Measurements from ENCODE around the gene MAML2. TPM values are rescaled to one million over a fixed set of nuclear protein-coding genes. Genes with fewer than 3 reads are reported as not detected.

The MAML2 gene
- total and polyA plus RNA-seq, 2 donors = 7.9 to 9.8 TPM

GRCh38 chr11:96008161-96008720 lies 334.8 kb downstream of the MAML2 start:
- 79% methylated on average over 3 of the region's 3 CpGs for WGBS
- H3K27ac ChIP-seq (ENCODE audit: low read depth in 1 of 2, low read length in 1 of 2) = no peak overlapping the region
- H3K4me1 ChIP-seq (ENCODE audit: control insufficient read depth in 2 of 2, insufficient read depth in 2 of 2, low read length in 2 of 2) = peaks cover under 1 to 6% of the 10 kb centered on the region in 2 donors
- H3K27me3 ChIP-seq (ENCODE audit: control insufficient read depth in 2 of 2, insufficient read depth in 1 of 2, low read length in 1 of 2) = no peaks in the 10 kb centered on the region
- no peaks in the 10 kb centered on the region for H3K9me3 ChIP-seq (ENCODE audit: control insufficient read depth in 2 of 2, insufficient read depth in 1 of 2, low read length in 1 of 2)
- H3K4me3 ChIP-seq (ENCODE audit: low read length in 2 of 2) = no peak overlapping the region
- no peaks in the 10 kb centered on the region for H3K36me3 ChIP-seq (ENCODE audit: control insufficient read depth in 2 of 2, insufficient read depth in 2 of 2, low read length in 1 of 2)
- no peak for DNase-seq (ENCODE audit: low read depth in 6 of 9, low spot score in 9 of 9)

DNA sequence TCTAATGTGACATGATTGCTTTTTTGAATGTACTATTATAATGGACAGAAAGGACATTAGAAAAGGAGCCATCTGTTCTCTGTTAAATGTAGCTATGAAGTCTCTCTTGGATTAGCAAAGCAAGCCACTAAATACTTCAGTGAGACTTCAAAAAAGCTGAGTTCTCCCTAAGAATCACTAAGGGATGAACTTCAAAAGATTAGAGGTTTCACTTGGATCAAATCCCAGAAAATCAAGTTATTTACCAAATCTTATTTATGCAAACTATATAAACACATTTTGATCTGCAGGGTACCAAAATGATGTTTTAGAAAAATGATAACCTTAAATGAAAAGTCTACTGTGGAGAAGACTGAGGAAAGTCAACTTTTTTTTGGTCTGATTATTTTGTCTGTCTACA lies 337.0 kb downstream of the MAML2 start:
- DNase-seq (ENCODE audit: low read depth in 6 of 9, low spot score in 9 of 9) = no peak
- no peak overlapping the region for H3K27ac ChIP-seq (ENCODE audit: low read depth in 1 of 2, low read length in 1 of 2)

DNA sequence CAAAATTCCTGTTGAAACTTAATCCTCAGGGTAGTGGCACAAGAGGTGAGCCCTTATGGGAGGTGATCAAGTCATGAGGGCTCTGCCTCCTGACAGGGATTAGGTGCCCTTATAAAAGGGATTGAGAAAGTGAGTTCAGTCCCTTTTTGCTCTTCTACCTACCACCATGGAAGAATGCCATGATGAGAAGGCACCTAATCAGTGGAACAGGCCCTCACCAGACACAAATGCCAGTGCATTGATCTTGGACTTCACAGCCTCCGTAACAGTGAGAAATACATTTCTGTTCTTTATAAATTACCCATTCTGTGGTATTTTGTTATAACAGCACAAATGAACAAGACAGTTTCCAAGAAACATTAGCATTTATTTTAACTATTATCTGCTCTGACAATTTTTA lies 338.1 kb downstream of the MAML2 start:
- Histone ChIP-seq H3K4me3 (ENCODE audit: low read length in 2 of 2) (no peak overlapping the region), H3K27me3 (ENCODE audit: control insufficient read depth in 2 of 2, insufficient read depth in 1 of 2, low read length in 1 of 2) (no peaks in the 10 kb centered on the region), H3K4me1 (ENCODE audit: control insufficient read depth in 2 of 2, insufficient read depth in 2 of 2, low read length in 2 of 2) (no peaks in the 10 kb centered on the region), H3K27ac (ENCODE audit: low read depth in 1 of 2, low read length in 1 of 2) (no peak overlapping the region), H3K9me3 (ENCODE audit: control insufficient read depth in 2 of 2, insufficient read depth in 1 of 2, low read length in 1 of 2) (no peaks in the 10 kb centered on the region), H3K36me3 (ENCODE audit: control insufficient read depth in 2 of 2, insufficient read depth in 2 of 2, low read length in 1 of 2) (no peaks in the 10 kb centered on the region)
- DNase-seq (ENCODE audit: low read depth in 6 of 9, low spot score in 9 of 9) = no peak
- WGBS = 98% methylated on average over 1 of the region's 1 CpG

More for the DNA sequence above, 337.0 kb downstream of the MAML2 start:
- H3K4me1 ChIP-seq (ENCODE audit: control insufficient read depth in 2 of 2, insufficient read depth in 2 of 2, low read length in 2 of 2) = no peaks in the 10 kb centered on the region
- H3K36me3 ChIP-seq (ENCODE audit: control insufficient read depth in 2 of 2, insufficient read depth in 2 of 2, low read length in 1 of 2) = no peaks in the 10 kb centered on the region
- no peaks in the 10 kb centered on the region for H3K27me3 ChIP-seq (ENCODE audit: control insufficient read depth in 2 of 2, insufficient read depth in 1 of 2, low read length in 1 of 2)
- no peaks in the 10 kb centered on the region for H3K9me3 ChIP-seq (ENCODE audit: control insufficient read depth in 2 of 2, insufficient read depth in 1 of 2, low read length in 1 of 2)
- no peak overlapping the region for H3K4me3 ChIP-seq (ENCODE audit: low read length in 2 of 2)

GRCh38 chr11:96002754-96003290 lies 340.2 kb downstream of the MAML2 start:
- Histone ChIP-seq H3K27me3 (ENCODE audit: control insufficient read depth in 2 of 2, insufficient read depth in 1 of 2, low read length in 1 of 2) (no peaks in the 10 kb centered on the region), H3K4me1 (ENCODE audit: control insufficient read depth in 2 of 2, insufficient read depth in 2 of 2, low read length in 2 of 2) (no peaks in the 10 kb centered on the region), H3K9me3 (ENCODE audit: control insufficient read depth in 2 of 2, insufficient read depth in 1 of 2, low read length in 1 of 2) (no peaks in the 10 kb centered on the region), H3K27ac (ENCODE audit: low read depth in 1 of 2, low read length in 1 of 2) (no peak overlapping the region), H3K4me3 (ENCODE audit: low read length in 2 of 2) (no peak overlapping the region), H3K36me3 (ENCODE audit: control insufficient read depth in 2 of 2, insufficient read depth in 2 of 2, low read length in 1 of 2) (no peaks in the 10 kb centered on the region)
- WGBS = 96% methylated on average over 1 of the region's 1 CpG
- DNase-seq (ENCODE audit: low read depth in 6 of 9, low spot score in 9 of 9) = no peak

DNA sequence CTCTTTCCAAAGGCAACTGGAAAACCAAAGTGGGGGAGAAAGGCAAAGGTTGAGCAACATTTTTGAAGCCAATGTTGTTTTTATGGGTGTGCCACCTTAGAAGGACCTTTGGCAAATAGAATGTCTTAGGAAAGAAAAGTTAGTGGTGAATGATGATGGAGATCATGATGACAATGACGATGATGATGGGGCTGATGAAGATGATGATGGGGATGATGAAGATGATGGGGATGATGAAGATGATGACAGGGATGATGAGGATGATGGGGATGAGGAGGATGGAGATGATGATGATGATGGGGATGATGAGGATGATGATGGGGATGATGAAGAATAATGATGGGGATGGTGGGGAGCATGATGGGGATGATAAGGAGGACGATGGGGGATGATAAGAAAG lies 340.7 kb downstream of the MAML2 start:
- no peaks in the 10 kb centered on the region for H3K9me3 ChIP-seq (ENCODE audit: control insufficient read depth in 2 of 2, insufficient read depth in 1 of 2, low read length in 1 of 2)
- H3K27me3 ChIP-seq (ENCODE audit: control insufficient read depth in 2 of 2, insufficient read depth in 1 of 2, low read length in 1 of 2) = no peaks in the 10 kb centered on the region
- no peak for DNase-seq (ENCODE audit: low read depth in 6 of 9, low spot score in 9 of 9)
- no peak overlapping the region for H3K27ac ChIP-seq (ENCODE audit: low read depth in 1 of 2, low read length in 1 of 2)
- no peaks in the 10 kb centered on the region for H3K4me1 ChIP-seq (ENCODE audit: control insufficient read depth in 2 of 2, insufficient read depth in 2 of 2, low read length in 2 of 2)
- H3K4me3 ChIP-seq (ENCODE audit: low read length in 2 of 2) = no peak overlapping the region
- H3K36me3 ChIP-seq (ENCODE audit: control insufficient read depth in 2 of 2, insufficient read depth in 2 of 2, low read length in 1 of 2) = no peaks in the 10 kb centered on the region
- WGBS = 97% methylated on average over 2 of the region's 2 CpGs

DNA sequence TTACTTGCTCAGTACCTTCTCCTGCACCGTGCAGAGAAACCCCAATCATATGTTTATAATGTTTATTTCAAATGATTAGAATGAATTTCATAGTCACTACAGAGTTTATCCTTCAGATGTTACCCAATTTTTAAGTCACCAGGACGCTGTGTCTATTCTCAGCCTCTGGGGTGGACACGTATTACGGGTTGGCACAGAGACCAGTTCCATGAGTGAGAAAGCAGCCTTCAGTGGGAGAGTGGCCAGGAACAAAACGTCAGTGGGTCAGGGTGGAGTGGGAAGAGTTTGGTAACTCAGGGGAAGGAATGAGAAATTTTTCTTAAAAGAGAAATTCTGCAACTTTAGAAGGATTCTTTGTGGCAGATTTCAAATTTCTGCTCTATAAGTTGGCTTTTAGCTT lies 342.0 kb downstream of the MAML2 start:
- Histone ChIP-seq H3K4me1 (ENCODE audit: control insufficient read depth in 2 of 2, insufficient read depth in 2 of 2, low read length in 2 of 2) (no peaks in the 10 kb centered on the region), H3K27ac (ENCODE audit: low read depth in 1 of 2, low read length in 1 of 2) (no peak overlapping the region), H3K4me3 (ENCODE audit: low read length in 2 of 2) (no peak overlapping the region), H3K36me3 (ENCODE audit: control insufficient read depth in 2 of 2, insufficient read depth in 2 of 2, low read length in 1 of 2) (no peaks in the 10 kb centered on the region), H3K27me3 (ENCODE audit: control insufficient read depth in 2 of 2, insufficient read depth in 1 of 2, low read length in 1 of 2) (no peaks in the 10 kb centered on the region), H3K9me3 (ENCODE audit: control insufficient read depth in 2 of 2, insufficient read depth in 1 of 2, low read length in 1 of 2) (no peaks in the 10 kb centered on the region)
- 97% methylated on average over 5 of the region's 5 CpGs for WGBS
- DNase-seq (ENCODE audit: low read depth in 6 of 9, low spot score in 9 of 9) = no peak

- Histone ChIP-seq H3K4me3 (ENCODE audit: low read length in 2 of 2) (no peak overlapping the region), H3K27ac (ENCODE audit: low read depth in 1 of 2, low read length in 1 of 2) (peak overlapping the region in 1 of 2 donors; percentile 13), H3K36me3 (ENCODE audit: control insufficient read depth in 2 of 2, insufficient read depth in 2 of 2, low read length in 1 of 2) (no peaks in the 10 kb centered on the region), H3K27me3 (ENCODE audit: control insufficient read depth in 2 of 2, insufficient read depth in 1 of 2, low read length in 1 of 2) (no peaks in the 10 kb centered on the region), H3K4me1 (ENCODE audit: control insufficient read depth in 2 of 2, insufficient read depth in 2 of 2, low read length in 2 of 2) (no peaks in the 10 kb centered on the region), H3K9me3 (ENCODE audit: control insufficient read depth in 2 of 2, insufficient read depth in 1 of 2, low read length in 1 of 2) (no peaks in the 10 kb centered on the region)
- no peak for DNase-seq (ENCODE audit: low read depth in 6 of 9, low spot score in 9 of 9)
- 84% methylated on average over 8 of the region's 8 CpGs for WGBS
Measured at GRCh38 chr11:95999711-96000406, 343.1 kb downstream of the MAML2 start.

DNA sequence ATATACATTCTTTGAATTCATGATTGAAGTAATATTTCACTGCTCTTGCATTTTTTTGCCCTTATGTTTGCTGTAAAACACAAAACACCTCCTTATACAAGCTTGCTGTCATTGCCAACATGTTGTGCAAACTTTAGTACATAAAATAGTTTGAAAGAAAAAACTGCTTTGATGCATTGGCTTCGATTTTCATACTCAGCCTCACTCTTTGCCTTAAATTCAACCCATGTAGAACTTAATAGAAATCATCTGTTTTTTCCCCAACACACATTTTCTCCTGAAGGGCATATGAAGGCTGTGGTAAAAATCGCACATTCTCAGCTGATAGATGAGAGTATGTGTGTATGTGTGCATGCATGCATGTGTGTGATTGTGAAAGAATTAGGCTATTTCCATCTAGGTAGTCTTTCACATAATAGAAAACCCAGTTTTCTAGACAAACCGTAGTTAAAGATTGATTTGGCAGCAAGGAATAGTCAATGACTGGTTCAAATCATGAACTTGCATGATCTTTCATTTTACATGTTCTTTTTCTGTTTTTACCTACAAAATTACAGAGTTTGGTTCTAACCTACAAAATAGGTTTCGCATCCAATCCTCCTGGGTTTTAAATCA lies 346.3 kb downstream of the MAML2 start:
- Histone ChIP-seq H3K27ac (ENCODE audit: low read depth in 1 of 2, low read length in 1 of 2) (no peak overlapping the region), H3K36me3 (ENCODE audit: control insufficient read depth in 2 of 2, insufficient read depth in 2 of 2, low read length in 1 of 2) (no peaks in the 10 kb centered on the region), H3K4me1 (ENCODE audit: control insufficient read depth in 2 of 2, insufficient read depth in 2 of 2, low read length in 2 of 2) (no peaks in the 10 kb centered on the region), H3K27me3 (ENCODE audit: control insufficient read depth in 2 of 2, insufficient read depth in 1 of 2, low read length in 1 of 2) (no peaks in the 10 kb centered on the region), H3K9me3 (ENCODE audit: control insufficient read depth in 2 of 2, insufficient read depth in 1 of 2, low read length in 1 of 2) (no peaks in the 10 kb centered on the region), H3K4me3 (ENCODE audit: low read length in 2 of 2) (no peak overlapping the region)
- 98% methylated on average over 4 of the region's 4 CpGs for WGBS
- no peak for DNase-seq (ENCODE audit: low read depth in 6 of 9, low spot score in 9 of 9)

DNA sequence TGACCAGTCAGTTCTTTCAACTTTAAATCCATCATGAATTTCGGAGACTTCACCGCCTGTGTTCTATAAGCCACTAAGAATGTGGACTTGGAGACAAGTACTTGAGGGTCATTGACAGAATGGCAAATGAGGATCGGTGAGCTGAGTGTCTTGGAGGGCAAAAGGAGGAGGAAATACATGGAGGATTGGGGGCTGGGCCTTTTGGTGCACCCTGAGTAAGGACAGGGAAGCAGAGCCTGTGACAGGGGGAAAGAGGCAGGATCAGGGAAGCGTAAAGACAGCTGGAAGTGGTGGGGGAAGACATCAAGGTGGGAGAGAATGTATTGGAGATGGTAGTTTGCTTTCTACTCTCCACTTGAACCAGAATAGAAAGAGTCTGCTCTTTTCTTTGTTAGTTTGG lies 348.7 kb downstream of the MAML2 start:
- DNase-seq (ENCODE audit: low read depth in 6 of 9, low spot score in 9 of 9) = no peak
- Histone ChIP-seq H3K9me3 (ENCODE audit: control insufficient read depth in 2 of 2, insufficient read depth in 1 of 2, low read length in 1 of 2) (no peaks in the 10 kb centered on the region), H3K36me3 (ENCODE audit: control insufficient read depth in 2 of 2, insufficient read depth in 2 of 2, low read length in 1 of 2) (peaks cover under 1 to 3% of the 10 kb centered on the region in 2 donors), H3K4me1 (ENCODE audit: control insufficient read depth in 2 of 2, insufficient read depth in 2 of 2, low read length in 2 of 2) (no peaks in the 10 kb centered on the region), H3K27ac (ENCODE audit: low read depth in 1 of 2, low read length in 1 of 2) (no peak overlapping the region), H3K27me3 (ENCODE audit: control insufficient read depth in 2 of 2, insufficient read depth in 1 of 2, low read length in 1 of 2) (no peaks in the 10 kb centered on the region), H3K4me3 (ENCODE audit: low read length in 2 of 2) (no peak overlapping the region)
- WGBS = 85% methylated on average over 4 of the region's 4 CpGs

All from thymus (tissue), 11 donors.